Neutrophil (primary cell): ENCODE results near the gene CLIP4.

Experiments
- H3K27ac ChIP-seq: fragments of 200-600 bp; sonication (generic); 2 replicates; pipeline ENCODE4 v1.5.1; 2016; ENCODE audit warnings: mild to moderate bottlenecking, moderate library complexity
- H3K27me3 ChIP-seq: fragments of 200-600 bp; sonication (generic); 2 replicates; pipeline ENCODE4 v1.6.0; 2016; ENCODE audit warnings: mild to moderate bottlenecking
- H3K36me3 ChIP-seq: fragments of 200-600 bp; sonication (generic); 2 replicates; pipeline ENCODE4 v1.5.1; 2017
- H3K4me1 ChIP-seq, 2 experiments: fragments of 200-600 bp in 1 of 2; sonication (generic) in 1 of 2; 1 replicate in 1 of 2; 2 replicates in 1 of 2; pipeline versions ENCODE4 v1.5.1 to v1.6.1; 2013 to 2016; ENCODE audit warnings: low read depth in 1 of 2, low read length in 1 of 2, mild to moderate bottlenecking in 1 of 2, moderate library complexity in 1 of 2; ENCODE audit not compliant: control insufficient read depth in 1 of 2, insufficient read depth in 1 of 2
- H3K4me3 ChIP-seq, 2 experiments: fragments of 200-600 bp in 1 of 2; sonication (generic) in 1 of 2; 1 replicate in 1 of 2; 2 replicates in 1 of 2; pipeline ENCODE4 v1.5.1; 2013 to 2016; ENCODE audit warnings: low read depth in 1 of 2, low read length in 1 of 2, mild to moderate bottlenecking in 1 of 2, moderate library complexity in 1 of 2
- H3K9me3 ChIP-seq: fragments of 200-600 bp; sonication (generic); 2 replicates; pipeline ENCODE4 v1.5.1; 2016
- CTCF ChIP-seq: fragments of 200-600 bp; sonication (generic); IDR thresholded peaks from 2 replicates; pipeline ENCODE4 v1.5.1; 2016; ENCODE audit warnings: antibody characterized with exemption

The CLIP4 gene

GRCh38 chr2:29071032-29071975 lies 43.9 kb upstream of the CLIP4 start:
- H3K4me1 ChIP-seq = peaks cover 10 to 11% of the 10 kb centered on the region in 2 experiments
- no peak overlapping the region for H3K27ac ChIP-seq
- no peaks in the 10 kb centered on the region for H3K36me3 ChIP-seq
- no peak for TF ChIP-seq CTCF
- H3K27me3 ChIP-seq = no peaks in the 10 kb centered on the region
- no peaks in the 10 kb centered on the region for H3K9me3 ChIP-seq
- no peak overlapping the region for H3K4me3 ChIP-seq

GRCh38 chr2:29072251-29072650 lies 43.0 kb upstream of the CLIP4 start:
- H3K27me3 ChIP-seq = no peaks in the 10 kb centered on the region
- H3K27ac ChIP-seq = no peak overlapping the region
- peaks cover under 1 to 2% of the 10 kb centered on the region in 2 experiments for H3K4me1 ChIP-seq
- H3K9me3 ChIP-seq = no peaks in the 10 kb centered on the region
- H3K36me3 ChIP-seq = no peaks in the 10 kb centered on the region
- no peak for TF ChIP-seq CTCF
- H3K4me3 ChIP-seq = no peak overlapping the region

GRCh38 chr2:29072971-29073725 lies 42.1 kb upstream of the CLIP4 start:
- Histone ChIP-seq H3K27me3 (no peaks in the 10 kb centered on the region), H3K4me3 (no peak overlapping the region), H3K27ac (no peak overlapping the region), H3K36me3 (no peaks in the 10 kb centered on the region), H3K4me1 (no peaks in the 10 kb centered on the region), H3K9me3 (no peaks in the 10 kb centered on the region)
- TF ChIP-seq CTCF = no peak

GRCh38 chr2:29073933-29074332 lies 41.3 kb upstream of the CLIP4 start:
- H3K27me3 ChIP-seq = no peaks in the 10 kb centered on the region

DNA sequence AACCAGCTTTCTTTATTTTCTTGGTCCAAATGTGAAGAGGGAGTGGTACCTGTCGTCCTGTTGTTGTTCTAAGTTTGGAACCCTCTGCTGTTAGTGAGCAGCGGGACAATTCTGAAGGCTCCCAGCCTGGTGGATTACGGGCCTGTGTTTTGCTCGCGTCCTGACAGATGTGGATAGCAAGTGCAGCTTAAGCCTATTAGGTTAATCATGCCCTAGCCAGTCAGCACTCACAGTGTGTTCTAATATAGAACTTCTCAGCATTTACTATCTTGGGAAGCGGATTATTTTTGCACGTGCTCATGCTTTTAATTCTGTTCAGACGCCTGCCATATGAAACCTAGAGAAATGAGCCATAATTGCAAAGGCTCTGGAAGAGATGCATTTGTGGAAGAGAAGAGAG lies 40.8 kb upstream of the CLIP4 start, which contains the start of gene PCARE:
TSS of gene PCARE (minus strand) at position 113 of the 400 bp plus-strand sequence. CDS start 262 bp downstream, outside the sequence.
- Histone ChIP-seq H3K27me3 (no peaks in the 10 kb centered on the region), H3K27ac (no peak within 1 kb of the TSS), H3K4me3 (no peak within 1 kb of the TSS), H3K36me3 (no peaks in the 10 kb centered on the region), H3K9me3 (no peaks in the 10 kb centered on the region), H3K4me1 (no peaks in the 10 kb centered on the region)
- no peak for TF ChIP-seq CTCF

More at GRCh38 chr2:29073933-29074332, 41.3 kb upstream of the CLIP4 start:
- no peak for TF ChIP-seq CTCF
- no peaks in the 10 kb centered on the region for H3K36me3 ChIP-seq
- no peak overlapping the region for H3K27ac ChIP-seq
- no peaks in the 10 kb centered on the region for H3K9me3 ChIP-seq
- no peaks in the 10 kb centered on the region for H3K4me1 ChIP-seq
- H3K4me3 ChIP-seq = no peak overlapping the region
